Measurements from ENCODE around the gene INF2.

DNA sequence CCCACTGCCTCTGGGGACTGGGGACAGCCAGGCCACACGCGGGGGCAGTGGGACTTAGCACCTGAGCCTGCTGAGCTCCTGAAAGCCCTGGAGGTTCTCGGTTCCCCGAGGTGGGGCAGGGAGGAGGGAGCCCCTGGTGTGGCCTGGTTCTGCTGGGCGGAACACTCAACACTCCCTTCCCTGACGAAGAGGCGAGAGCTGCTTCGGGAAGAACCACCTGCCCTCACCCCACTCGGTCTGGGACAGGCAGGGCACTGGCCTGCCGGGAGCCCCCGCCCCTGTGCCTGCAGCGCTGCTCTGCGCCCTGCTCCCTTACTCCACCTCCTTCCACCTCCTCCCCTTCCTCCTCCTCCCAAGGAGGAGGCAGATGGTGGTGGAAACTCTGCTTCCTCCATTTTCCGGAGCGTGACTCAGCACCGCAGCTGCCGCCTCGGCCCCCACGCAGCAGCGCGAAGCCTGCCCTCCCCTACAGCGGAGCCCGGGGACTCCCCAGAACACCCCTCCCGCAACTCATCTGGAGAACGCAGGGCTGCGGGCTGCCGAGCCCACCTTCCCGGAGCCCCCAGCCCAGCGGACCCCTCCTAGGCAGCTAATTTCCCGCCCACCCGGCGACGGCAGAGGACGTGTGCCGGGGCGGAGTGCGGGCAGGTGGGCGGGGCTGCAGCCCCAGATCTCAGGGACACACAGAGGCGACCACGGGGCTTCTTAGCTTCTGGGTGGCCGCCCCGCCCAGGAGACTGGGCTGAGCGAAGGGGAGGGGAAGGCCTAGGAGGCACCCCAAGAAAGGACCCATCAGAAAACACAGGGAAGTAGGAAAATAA lies 11.7 kb upstream of the INF2 start:
- TF ChIP-seq, protein P1, sequence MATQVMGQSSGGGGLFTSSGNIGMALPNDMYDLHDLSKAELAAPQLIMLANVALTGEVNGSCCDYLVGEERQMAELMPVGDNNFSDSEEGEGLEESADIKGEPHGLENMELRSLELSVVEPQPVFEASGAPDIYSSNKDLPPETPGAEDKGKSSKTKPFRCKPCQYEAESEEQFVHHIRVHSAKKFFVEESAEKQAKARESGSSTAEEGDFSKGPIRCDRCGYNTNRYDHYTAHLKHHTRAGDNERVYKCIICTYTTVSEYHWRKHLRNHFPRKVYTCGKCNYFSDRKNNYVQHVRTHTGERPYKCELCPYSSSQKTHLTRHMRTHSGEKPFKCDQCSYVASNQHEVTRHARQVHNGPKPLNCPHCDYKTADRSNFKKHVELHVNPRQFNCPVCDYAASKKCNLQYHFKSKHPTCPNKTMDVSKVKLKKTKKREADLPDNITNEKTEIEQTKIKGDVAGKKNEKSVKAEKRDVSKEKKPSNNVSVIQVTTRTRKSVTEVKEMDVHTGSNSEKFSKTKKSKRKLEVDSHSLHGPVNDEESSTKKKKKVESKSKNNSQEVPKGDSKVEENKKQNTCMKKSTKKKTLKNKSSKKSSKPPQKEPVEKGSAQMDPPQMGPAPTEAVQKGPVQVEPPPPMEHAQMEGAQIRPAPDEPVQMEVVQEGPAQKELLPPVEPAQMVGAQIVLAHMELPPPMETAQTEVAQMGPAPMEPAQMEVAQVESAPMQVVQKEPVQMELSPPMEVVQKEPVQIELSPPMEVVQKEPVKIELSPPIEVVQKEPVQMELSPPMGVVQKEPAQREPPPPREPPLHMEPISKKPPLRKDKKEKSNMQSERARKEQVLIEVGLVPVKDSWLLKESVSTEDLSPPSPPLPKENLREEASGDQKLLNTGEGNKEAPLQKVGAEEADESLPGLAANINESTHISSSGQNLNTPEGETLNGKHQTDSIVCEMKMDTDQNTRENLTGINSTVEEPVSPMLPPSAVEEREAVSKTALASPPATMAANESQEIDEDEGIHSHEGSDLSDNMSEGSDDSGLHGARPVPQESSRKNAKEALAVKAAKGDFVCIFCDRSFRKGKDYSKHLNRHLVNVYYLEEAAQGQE (IDR thresholded peaks at IDR 0.05; ENCODE audit: unreplicated experiment) = no peak
- TF ChIP-seq, protein P2, sequence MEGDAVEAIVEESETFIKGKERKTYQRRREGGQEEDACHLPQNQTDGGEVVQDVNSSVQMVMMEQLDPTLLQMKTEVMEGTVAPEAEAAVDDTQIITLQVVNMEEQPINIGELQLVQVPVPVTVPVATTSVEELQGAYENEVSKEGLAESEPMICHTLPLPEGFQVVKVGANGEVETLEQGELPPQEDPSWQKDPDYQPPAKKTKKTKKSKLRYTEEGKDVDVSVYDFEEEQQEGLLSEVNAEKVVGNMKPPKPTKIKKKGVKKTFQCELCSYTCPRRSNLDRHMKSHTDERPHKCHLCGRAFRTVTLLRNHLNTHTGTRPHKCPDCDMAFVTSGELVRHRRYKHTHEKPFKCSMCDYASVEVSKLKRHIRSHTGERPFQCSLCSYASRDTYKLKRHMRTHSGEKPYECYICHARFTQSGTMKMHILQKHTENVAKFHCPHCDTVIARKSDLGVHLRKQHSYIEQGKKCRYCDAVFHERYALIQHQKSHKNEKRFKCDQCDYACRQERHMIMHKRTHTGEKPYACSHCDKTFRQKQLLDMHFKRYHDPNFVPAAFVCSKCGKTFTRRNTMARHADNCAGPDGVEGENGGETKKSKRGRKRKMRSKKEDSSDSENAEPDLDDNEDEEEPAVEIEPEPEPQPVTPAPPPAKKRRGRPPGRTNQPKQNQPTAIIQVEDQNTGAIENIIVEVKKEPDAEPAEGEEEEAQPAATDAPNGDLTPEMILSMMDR (conservative IDR thresholded peaks at IDR 0.05; ENCODE audit: low read depth in 2 of 2) = no peak
- TF ChIP-seq, protein P3, sequence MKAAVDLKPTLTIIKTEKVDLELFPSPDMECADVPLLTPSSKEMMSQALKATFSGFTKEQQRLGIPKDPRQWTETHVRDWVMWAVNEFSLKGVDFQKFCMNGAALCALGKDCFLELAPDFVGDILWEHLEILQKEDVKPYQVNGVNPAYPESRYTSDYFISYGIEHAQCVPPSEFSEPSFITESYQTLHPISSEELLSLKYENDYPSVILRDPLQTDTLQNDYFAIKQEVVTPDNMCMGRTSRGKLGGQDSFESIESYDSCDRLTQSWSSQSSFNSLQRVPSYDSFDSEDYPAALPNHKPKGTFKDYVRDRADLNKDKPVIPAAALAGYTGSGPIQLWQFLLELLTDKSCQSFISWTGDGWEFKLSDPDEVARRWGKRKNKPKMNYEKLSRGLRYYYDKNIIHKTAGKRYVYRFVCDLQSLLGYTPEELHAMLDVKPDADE (IDR thresholded peaks at IDR 0.05) = no peak
- TF ChIP-seq POLR2AphosphoS5 (IDR thresholded peaks at IDR 0.05; ENCODE audit: low read depth) (peak; percentile 69), EZH2phosphoT487 (IDR thresholded peaks at IDR 0.05; ENCODE audit: unreplicated experiment) (no peak), CREB1 (CRISPR knock-in tag; IDR thresholded peaks at IDR 0.05; ENCODE audit: low read depth) (no peak; the same call in 1 of the 2 replicates), EZH2 (IDR thresholded peaks at IDR 0.05; ENCODE audit: low read depth, unreplicated experiment) (no peak), JUNB (IDR thresholded peaks at IDR 0.05; ENCODE audit: unreplicated experiment) (no peak), ZNF331 (CRISPR knock-in tag; IDR thresholded peaks at IDR 0.05; ENCODE audit: low read depth) (no peak)
